Measurements from ENCODE around the gene SVEP1.

SVEP1 gene

GRCh38 chr9:110521206-110521605 is 58.3 kb downstream of the SVEP1 start:
- no peaks in the 10 kb centered on the region for H3K36me3 Mint-ChIP-seq
- no peak overlapping the region for H3K4me3 Mint-ChIP-seq
- no peaks in the 10 kb centered on the region for H3K4me1 Mint-ChIP-seq
- DNase-seq, result no peak
- H3K27me3 Mint-ChIP-seq, result no peaks in the 10 kb centered on the region
- H3K9me3 Mint-ChIP-seq, result peaks cover 2% of the 10 kb centered on the region
- CTCF ChIA-PET, result no interaction called here
- H3K27ac Mint-ChIP-seq, result no peak overlapping the region

- Mint-ChIP-seq H3K36me3 (no peaks in the 10 kb centered on the region), H3K4me1 (no peaks in the 10 kb centered on the region), H3K9me3 (peaks cover 2% of the 10 kb centered on the region), H3K4me3 (no peak overlapping the region), H3K27me3 (no peaks in the 10 kb centered on the region), H3K27ac (no peak overlapping the region)
- CTCF ChIA-PET, result no interaction called here
- no peak for DNase-seq
These were observed 59.3 kb downstream of the SVEP1 start for GRCh38 chr9:110520120-110520701.

GRCh38 chr9:110517483-110517882 is 62.1 kb downstream of the SVEP1 start:
- peaks cover 2% of the 10 kb centered on the region for H3K9me3 Mint-ChIP-seq
- no peak overlapping the region for H3K4me3 Mint-ChIP-seq
- H3K27ac Mint-ChIP-seq, result no peak overlapping the region
- H3K27me3 Mint-ChIP-seq, result no peaks in the 10 kb centered on the region
- no peaks in the 10 kb centered on the region for H3K36me3 Mint-ChIP-seq
- DNase-seq, result no peak
- no peaks in the 10 kb centered on the region for H3K4me1 Mint-ChIP-seq
- CTCF ChIA-PET, result interaction anchor here (0.6 kb wide), 1 partner anchor 17 kb away, joined by 3 read pairs; no protein-coding TSS in a partner anchor

DNA sequence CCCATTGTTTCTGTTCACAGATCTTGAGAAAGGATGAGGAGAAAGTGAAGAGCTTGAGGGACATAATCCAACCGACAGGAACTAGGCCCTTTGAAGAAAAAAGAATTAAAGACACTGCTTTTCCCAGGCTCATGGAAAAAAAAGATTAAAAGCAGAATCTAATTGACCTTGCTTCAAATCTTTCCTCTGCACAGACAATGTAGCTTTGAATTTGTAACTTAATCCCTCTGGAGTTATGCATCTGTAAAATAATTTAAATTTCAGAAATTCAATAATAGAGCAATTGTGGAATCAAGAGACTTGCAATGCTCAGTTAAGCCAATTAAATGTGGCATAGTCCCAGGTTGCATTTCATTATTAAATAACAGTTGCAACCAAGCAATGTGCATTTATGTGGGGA is 64.6 kb downstream of the SVEP1 start:
- H3K9me3 Mint-ChIP-seq, result no peaks in the 10 kb centered on the region
- H3K4me3 Mint-ChIP-seq, result no peak overlapping the region
- CTCF ChIA-PET, result no interaction called here

DNA sequence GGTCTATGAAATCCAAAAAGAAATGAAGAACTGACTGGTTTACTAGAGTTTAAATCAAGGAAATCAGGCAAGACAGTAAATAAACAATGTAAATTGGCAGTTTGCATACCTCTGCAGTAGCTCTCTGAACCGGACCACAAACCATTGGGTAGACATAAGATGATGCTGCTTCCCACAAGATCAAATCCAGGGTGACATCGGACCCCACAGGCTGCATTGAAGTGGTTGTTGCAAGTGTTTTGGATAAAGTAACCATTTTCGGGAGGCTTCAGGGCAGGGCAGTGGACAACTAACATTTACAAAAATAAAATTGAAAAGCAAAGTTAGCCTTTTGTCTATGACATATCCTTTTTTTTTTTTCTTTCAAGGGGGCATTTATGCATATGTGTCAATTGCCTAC is 66.7 kb downstream of the SVEP1 start:
- Mint-ChIP-seq H3K27ac (no peak overlapping the region), H3K36me3 (no peaks in the 10 kb centered on the region), H3K4me3 (no peak overlapping the region), H3K9me3 (no peaks in the 10 kb centered on the region), H3K27me3 (no peaks in the 10 kb centered on the region), H3K4me1 (no peaks in the 10 kb centered on the region)
- DNase-seq, result no peak
- CTCF ChIA-PET, result no interaction called here

More for the DNA sequence above, 64.6 kb downstream of the SVEP1 start:
- H3K27ac Mint-ChIP-seq, result no peak overlapping the region
- H3K4me1 Mint-ChIP-seq, result no peaks in the 10 kb centered on the region
- H3K36me3 Mint-ChIP-seq, result no peaks in the 10 kb centered on the region
- DNase-seq, result no peak
- no peaks in the 10 kb centered on the region for H3K27me3 Mint-ChIP-seq

DNA sequence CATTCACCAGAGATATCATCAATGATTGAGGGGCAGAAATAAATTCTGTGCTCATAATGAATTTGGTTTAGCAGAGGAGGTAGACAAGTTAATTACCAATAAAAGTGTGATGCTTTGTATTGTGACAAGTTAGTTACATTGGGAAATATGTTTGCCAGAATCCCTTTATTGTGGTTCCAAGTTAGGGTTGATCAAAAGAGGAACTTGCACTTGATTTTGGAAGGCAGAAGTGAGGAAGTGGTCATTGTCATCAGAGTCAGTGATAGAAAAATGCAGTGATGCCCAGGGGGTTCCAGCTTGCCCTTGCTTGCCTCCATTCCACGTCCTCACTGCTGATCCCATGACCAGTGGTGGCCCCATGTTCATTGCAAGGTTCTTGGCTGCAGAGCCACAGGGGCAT is 69.7 kb downstream of the SVEP1 start:
- Mint-ChIP-seq H3K36me3 (no peaks in the 10 kb centered on the region), H3K4me3 (no peak overlapping the region), H3K27ac (no peak overlapping the region), H3K27me3 (no peaks in the 10 kb centered on the region), H3K9me3 (no peaks in the 10 kb centered on the region), H3K4me1 (no peaks in the 10 kb centered on the region)
- CTCF ChIA-PET, result no interaction called here
- DNase-seq, result no peak

DNA sequence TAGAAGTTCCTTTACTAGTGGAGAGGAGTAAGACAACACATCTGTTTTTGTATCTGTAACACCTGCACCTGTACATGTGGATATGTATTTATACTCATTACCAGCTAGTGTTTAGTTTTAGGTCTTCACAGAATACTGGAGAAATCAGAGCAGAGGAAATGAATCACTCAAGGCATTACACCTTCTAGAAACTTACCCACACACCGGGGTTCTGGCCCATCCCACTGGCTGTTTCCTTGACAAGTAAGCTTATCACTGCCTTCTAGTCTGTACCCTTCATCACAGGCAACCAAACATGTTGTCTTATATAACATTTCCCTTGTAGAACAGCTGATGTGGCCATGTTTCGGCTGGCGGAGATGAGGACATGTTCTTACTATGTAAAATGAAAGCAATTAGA is 76.7 kb downstream of the SVEP1 start:
- no peaks in the 10 kb centered on the region for H3K9me3 Mint-ChIP-seq

DNA sequence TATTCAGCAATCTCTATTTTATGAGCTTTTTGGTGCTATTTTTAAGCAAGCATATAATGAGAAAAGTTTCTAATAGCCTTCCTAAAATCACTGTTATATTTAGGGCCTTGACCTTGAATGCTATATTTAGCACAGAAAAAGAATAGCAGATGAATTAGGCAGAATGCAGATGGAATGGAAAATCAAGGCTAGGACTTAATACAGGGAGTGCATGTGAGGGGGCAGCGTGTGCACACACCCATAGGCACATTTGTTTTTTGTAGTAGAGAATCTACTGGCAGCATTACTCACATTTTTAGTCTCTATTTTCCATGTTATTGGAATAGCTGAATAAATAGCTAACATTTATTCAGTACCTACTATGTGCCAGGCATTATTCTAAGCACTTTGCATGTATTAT is 79.9 kb downstream of the SVEP1 start:
- Mint-ChIP-seq H3K4me1 (no peaks in the 10 kb centered on the region), H3K27ac (no peak overlapping the region), H3K27me3 (no peaks in the 10 kb centered on the region), H3K36me3 (no peaks in the 10 kb centered on the region), H3K4me3 (no peak overlapping the region), H3K9me3 (no peaks in the 10 kb centered on the region)
- DNase-seq, result no peak
- CTCF ChIA-PET, result no interaction called here

More for the DNA sequence above, 76.7 kb downstream of the SVEP1 start:
- no peak for DNase-seq
- H3K36me3 Mint-ChIP-seq, result no peaks in the 10 kb centered on the region
- no peaks in the 10 kb centered on the region for H3K4me1 Mint-ChIP-seq
- no peak overlapping the region for H3K27ac Mint-ChIP-seq
- no peak overlapping the region for H3K4me3 Mint-ChIP-seq
- CTCF ChIA-PET, result no interaction called here
- no peaks in the 10 kb centered on the region for H3K27me3 Mint-ChIP-seq

DNA sequence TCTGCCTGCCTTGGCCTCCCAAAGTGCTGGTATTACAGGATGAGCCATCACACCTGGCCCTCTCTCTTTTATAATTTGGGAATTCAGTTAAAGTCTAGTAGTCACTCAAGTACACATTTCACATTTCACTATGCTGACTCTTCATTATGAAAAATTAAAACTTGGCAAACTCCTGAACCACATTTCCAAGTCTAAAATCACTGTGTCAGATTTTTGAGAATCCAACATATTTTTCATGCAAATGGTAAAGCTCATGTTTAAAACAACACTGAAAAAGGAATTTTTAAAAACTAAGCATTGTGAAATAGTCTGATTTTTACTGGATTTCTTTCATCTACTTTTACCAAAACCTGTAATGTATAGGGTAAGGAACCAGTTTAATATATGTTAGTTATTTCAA is 92.3 kb downstream of the SVEP1 start:
- no peaks in the 10 kb centered on the region for H3K9me3 Mint-ChIP-seq
- H3K27ac Mint-ChIP-seq, result no peak overlapping the region
- CTCF ChIA-PET, result no interaction called here
- no peaks in the 10 kb centered on the region for H3K36me3 Mint-ChIP-seq
- no peak overlapping the region for H3K4me3 Mint-ChIP-seq
- no peak for DNase-seq
- H3K4me1 Mint-ChIP-seq, result no peaks in the 10 kb centered on the region
- no peaks in the 10 kb centered on the region for H3K27me3 Mint-ChIP-seq

DNA sequence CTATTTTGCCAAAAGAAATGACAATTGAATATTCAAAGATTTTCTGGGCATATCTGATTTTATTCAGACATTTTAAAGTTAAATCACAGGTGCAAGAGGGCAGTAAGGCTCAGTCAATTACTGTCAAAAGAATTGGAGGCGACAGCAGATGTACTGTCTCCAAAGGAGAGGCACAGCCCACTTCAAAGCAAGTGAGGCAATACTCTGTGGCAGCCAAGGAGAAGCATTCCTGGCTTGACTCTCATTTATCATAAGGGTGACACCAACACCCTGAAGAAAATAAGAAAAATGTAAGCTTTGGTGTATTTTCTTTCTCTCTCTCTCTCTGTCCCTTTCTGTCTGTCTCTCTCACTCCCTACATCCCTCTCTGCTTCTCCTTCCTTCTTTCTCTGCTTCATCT is 93.3 kb downstream of the SVEP1 start:
- no peaks in the 10 kb centered on the region for H3K27me3 Mint-ChIP-seq
- no peaks in the 10 kb centered on the region for H3K9me3 Mint-ChIP-seq
- no peak overlapping the region for H3K27ac Mint-ChIP-seq
- CTCF ChIA-PET, result no interaction called here
- DNase-seq, result no peak
- no peak overlapping the region for H3K4me3 Mint-ChIP-seq
- no peaks in the 10 kb centered on the region for H3K36me3 Mint-ChIP-seq
- H3K4me1 Mint-ChIP-seq, result no peaks in the 10 kb centered on the region

GRCh38 chr9:110479481-110479880 is 100.1 kb downstream of the SVEP1 start:
- H3K36me3 Mint-ChIP-seq, result no peaks in the 10 kb centered on the region
- H3K4me1 Mint-ChIP-seq, result no peaks in the 10 kb centered on the region
- H3K4me3 Mint-ChIP-seq, result no peak overlapping the region
- CTCF ChIA-PET, result no interaction called here
- no peaks in the 10 kb centered on the region for H3K27me3 Mint-ChIP-seq
- no peak for DNase-seq
- H3K9me3 Mint-ChIP-seq, result no peaks in the 10 kb centered on the region
- H3K27ac Mint-ChIP-seq, result no peak overlapping the region

DNA sequence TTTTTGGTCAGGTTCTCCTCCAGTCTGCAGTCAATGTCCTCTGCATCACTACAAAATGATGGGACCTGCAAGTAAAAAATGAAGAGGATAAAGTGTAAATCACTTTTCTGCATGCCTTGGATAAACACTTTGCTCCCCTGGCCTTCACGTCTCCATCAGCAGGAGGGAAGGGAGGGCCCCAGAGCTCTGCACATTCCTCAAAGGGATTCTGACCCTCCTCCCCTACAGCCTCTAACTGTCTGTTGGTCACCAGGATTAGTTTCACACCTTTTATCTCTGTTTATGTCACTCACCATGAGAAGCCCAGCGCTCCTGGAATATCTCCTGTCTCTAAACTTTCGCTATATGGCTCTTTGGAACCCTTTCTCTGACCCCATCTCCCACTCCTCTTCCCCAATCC is 103.3 kb downstream of the SVEP1 start:
- no peaks in the 10 kb centered on the region for H3K27me3 Mint-ChIP-seq
- H3K9me3 Mint-ChIP-seq, result no peaks in the 10 kb centered on the region
- H3K4me1 Mint-ChIP-seq, result no peaks in the 10 kb centered on the region
- H3K36me3 Mint-ChIP-seq, result no peaks in the 10 kb centered on the region
- no peak overlapping the region for H3K4me3 Mint-ChIP-seq
- CTCF ChIA-PET, result no interaction called here
- no peak overlapping the region for H3K27ac Mint-ChIP-seq
- DNase-seq, result no peak

- Mint-ChIP-seq H3K9me3 (no peaks in the 10 kb centered on the region), H3K36me3 (no peaks in the 10 kb centered on the region), H3K4me3 (no peak overlapping the region), H3K4me1 (no peaks in the 10 kb centered on the region), H3K27ac (no peak overlapping the region), H3K27me3 (no peaks in the 10 kb centered on the region)
- CTCF ChIA-PET, result no interaction called here
- DNase-seq, result no peak
These were observed 107.4 kb downstream of the SVEP1 start for GRCh38 chr9:110472111-110472510.

- H3K36me3 Mint-ChIP-seq, result no peaks in the 10 kb centered on the region
- H3K9me3 Mint-ChIP-seq, result no peaks in the 10 kb centered on the region
- CTCF ChIA-PET, result no interaction called here
- no peak for DNase-seq
- H3K4me1 Mint-ChIP-seq, result no peaks in the 10 kb centered on the region
- H3K27ac Mint-ChIP-seq, result no peak overlapping the region
- H3K27me3 Mint-ChIP-seq, result no peaks in the 10 kb centered on the region
- H3K4me3 Mint-ChIP-seq, result no peak overlapping the region
These were observed 110.6 kb downstream of the SVEP1 start for GRCh38 chr9:110468950-110469349.

GRCh38 chr9:110465190-110465589 is 114.4 kb downstream of the SVEP1 start:
- Mint-ChIP-seq H3K4me3 (no peak overlapping the region), H3K27me3 (no peaks in the 10 kb centered on the region), H3K27ac (no peak overlapping the region), H3K36me3 (no peaks in the 10 kb centered on the region), H3K4me1 (no peaks in the 10 kb centered on the region), H3K9me3 (no peaks in the 10 kb centered on the region)
- no peak for DNase-seq
- CTCF ChIA-PET, result no interaction called here

- H3K4me1 Mint-ChIP-seq, result no peaks in the 10 kb centered on the region
- no peaks in the 10 kb centered on the region for H3K36me3 Mint-ChIP-seq
- CTCF ChIA-PET, result no interaction called here
- no peaks in the 10 kb centered on the region for H3K9me3 Mint-ChIP-seq
- no peaks in the 10 kb centered on the region for H3K27me3 Mint-ChIP-seq
- no peak overlapping the region for H3K4me3 Mint-ChIP-seq
- DNase-seq, result no peak
- no peak overlapping the region for H3K27ac Mint-ChIP-seq
These were observed 115.2 kb downstream of the SVEP1 start for GRCh38 chr9:110464321-110464720.

All from activated naive CD4-positive, alpha-beta T cell treated with anti-CD3 and anti-CD28 coated beads, Interleukin-2, amount 10 ng/mL, durations not matched to agents 7 days and 5 days (primary cell).